NAMALWA (cell line): ENCODE results near the gene CERS4.
"Not testable (repeated sequence)": the region's sequence is repeated elsewhere in the genome, so short reads cannot be mapped to it uniquely, and the experiment has no call there.

Experiments used
- DNase-seq: peaks from one replicate; pipeline ENCODE4 v3.0.0-alpha.2; 2015; ENCODE audit warnings: low spot score

The CERS4 gene

DNA sequence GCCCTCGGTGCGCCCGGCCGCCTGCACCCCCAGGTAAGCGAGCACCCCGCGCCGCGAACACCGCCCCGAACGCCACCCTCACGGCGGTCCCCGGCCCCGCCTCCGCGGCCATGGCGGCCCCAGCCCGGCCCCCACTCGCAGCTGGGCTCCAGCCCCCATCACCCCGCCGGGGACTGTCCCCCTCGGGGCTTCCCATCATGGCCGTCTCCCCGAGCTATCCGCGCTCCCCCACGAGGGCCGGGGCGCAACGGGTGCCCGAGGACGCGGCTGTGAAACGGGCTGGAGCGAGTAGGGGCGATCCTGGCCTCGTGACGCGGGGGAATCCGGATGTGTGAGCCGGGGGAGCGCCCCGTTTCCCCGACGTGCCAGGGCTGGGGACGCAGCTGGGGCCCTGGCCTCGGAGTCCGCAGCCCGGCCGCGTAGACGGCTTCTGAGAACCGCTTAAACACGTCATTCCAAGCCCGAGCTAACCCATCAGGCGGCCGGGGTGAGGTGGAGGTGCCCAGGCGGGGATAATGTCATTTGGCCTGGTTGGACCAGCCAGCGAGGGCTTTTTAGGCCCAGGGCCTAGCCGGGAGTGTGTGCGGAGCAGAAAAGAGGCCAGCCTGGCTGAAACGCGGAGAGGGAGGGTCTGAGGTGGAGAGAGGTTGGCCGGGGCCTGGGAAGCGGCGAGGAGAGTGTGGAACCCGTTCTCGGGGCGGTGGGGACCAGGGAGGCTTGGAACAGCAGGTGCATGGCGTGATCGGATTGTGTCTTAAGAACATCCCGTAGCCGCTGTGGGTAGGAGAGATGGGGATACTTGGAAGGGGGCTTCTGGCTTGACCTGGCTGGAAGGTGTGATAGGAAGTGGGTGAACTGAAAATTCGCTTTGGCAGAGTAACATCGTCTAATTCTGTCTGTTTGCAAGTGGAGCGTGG lies 550 bp downstream of the CERS4 start:
- DNase-seq: peak; percentile 61

DNA sequence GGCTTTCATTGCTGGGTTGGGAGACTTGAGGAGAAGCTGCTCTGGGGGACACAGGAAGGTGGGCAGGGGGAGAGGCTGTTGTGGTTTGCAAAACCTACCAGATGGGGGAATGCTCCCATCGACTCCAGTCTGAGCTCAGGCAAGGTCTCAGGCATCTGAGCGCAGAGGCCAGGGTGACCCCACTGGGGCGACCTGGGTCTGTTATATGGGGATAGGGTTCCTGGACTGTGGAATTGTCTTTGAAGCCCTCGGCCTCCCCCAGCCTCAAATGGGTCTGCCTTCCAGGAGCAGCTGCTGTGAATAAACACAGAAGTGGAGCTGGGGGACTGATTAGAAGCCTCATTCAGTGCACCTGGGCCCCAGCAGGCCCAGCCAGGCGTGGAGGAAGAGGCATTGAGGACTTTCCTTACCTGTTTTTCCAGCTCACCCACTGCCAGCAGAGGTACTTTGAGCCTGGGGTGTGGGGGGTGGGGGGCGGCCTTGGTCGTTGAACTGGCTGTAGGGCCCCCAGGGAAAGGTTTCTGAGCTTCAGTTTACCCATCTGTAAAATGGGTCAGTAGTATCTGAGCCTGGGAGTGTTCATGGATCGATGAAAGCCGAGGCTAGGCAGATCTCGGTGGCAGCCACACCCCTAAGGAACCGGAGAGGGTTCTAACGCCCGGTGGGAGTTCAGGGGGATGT lies 1.4 kb downstream of the CERS4 start:
- DNase-seq: peak; percentile 63

DNA sequence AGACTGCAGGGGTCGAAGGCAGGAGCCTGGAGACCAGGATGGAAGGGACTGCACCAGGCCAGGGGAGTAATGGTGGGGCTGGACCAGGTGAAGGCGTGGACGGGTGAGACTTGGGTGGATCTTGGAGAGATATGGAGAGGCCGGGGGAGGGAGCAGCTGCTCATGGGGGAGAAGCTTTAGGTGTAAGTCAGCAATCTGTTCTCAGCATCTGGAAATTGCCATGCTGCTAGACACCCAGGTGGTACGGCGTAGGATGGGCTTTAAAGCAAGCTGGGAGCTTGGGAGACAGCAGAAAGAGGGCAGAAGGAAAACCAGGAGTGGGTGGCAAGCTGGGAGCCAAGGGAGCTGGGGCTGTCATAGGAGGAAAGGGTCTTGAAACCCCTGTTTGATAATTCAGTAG lies 3.0 kb downstream of the CERS4 start:
- no peak for DNase-seq

DNA sequence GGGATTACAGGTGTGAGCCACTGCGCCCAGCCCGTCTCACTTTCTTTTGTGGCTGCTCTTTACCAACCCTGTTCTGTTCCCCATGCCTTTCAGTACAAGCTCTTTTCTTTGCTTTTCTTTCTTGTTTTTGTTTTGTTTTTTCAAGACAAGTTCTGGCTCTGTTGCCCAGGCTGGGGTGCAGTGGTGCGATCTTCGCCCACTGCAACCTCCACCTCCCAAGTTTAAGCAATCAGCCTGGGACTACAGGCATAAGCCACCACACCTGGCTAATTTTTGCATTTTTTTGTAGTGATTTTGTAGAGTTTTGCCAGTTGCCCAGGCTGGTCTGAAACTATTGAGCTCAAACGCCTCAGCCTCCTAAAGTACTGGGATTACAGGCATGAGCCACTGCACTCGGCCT lies 3.7 kb downstream of the CERS4 start:
- DNase-seq: no peak

DNA sequence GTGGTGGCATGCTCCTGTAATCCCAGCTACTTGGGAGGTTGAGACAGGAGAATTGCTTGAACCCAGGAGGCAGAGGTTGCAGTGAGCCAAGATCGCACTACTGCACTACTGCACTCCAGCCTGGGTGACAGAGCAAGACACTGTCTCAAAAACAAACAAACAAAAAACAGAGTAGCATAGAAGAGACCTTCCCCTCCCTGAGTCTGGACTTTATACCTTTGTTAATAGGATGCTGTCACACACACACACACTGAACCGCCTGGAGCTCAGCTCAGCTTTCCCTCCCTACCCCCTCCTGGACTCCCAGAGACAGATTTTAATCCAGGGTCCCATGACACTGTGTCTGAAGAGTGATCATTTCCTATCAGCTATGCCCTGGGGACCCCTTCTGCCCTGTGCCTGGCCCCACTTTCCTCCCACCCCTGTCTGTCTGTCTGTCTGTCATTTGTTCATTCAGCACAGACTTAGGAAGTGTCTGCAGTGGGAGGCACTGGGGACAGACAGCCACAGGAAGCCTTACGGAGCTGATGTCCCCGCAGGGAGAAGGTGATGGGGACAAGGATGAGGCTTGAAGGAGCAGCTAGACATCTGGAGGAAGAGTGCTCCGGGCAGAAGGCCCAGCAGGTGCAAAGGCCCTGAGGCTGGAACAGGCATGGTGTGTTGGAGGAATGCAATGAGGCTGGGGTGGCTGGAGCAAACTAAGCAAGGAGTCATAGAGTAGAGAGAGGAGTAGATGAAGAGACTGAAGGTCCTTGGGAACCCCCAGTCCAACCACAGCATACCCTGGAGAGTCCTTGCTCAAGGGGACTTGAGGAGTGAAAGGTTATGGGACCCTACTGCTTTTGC lies 4.9 kb downstream of the CERS4 start:
- DNase-seq: no peak

DNA sequence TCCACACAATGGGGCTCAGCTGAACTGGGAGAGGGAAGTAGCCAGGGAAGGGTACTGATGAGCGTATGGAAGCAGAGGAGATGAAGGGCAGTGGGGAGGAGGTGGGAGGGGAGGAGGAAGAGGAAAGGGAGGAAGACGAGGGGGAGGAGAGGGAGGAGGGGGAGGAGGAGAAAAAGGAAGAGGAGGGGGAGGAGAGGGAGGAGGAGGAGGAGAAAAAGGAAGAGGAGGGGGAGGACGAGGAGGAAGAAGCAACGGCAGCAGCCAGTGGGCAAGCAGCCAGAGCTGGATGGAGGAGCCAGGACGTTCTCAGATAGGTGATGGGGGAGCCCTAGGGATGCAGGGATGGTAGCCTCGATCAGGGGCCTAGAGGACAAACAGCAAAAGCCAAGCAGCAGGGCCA lies 5.6 kb downstream of the CERS4 start:
- no peak for DNase-seq

DNA sequence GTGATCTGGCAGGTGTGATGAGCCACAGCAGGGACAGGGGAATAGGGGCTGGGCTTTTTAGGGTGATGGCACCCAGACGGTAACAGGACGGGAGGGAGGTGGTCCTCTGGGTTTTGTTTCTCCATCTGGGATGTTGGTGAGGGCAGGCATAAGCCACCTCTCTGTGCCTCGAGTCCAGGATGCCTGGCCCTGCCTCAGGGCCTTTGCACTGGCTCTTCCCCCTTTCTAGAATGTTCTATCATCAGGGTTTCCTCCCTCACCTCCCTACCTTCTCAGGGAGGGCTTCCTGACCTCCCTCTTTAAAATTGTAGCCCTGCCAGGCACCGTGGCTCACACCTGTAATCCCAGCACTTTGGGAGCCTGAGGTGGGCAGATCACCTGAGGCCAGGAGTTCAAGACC lies 6.6 kb downstream of the CERS4 start:
- no peak for DNase-seq

DNA sequence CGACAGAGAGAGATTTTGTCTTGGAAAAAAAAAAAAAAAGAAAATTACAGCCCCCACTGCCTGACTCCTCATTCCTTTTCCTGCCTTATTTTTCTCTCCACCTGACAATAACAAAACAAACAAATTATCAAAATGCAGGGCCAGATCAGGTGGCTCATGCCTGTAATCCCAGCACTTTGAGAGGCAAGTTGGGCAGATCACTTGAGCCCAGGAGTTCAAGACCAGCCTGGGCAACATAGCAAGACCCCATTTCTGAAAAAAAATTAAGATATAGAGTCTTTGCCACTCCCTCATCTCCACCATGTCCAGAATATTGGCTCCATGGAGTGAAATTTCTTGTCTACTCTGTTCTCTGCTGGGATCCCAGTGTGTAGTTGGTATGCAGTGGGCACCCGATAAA lies 7.2 kb downstream of the CERS4 start:
- DNase-seq: no peak

DNA sequence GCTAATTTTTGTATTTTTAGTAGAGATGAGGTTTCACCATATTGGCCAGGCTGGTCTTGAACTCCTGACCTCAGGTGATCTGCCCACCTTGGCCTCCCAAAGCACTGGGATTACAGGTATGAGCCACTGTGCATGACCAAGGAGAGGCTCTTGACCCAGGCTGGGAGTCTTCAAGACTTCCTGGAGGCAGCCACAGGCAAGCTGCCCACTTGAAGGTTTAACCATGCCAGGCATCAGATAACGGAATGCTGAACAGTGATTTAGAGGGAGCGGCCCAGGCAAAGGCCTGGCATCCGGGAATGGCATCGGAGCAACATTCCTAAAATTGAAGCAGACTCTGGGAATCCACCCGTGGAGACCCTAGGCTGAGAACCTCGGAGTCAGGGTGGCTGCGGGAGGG lies 9.0 kb downstream of the CERS4 start:
- not testable (repeated sequence) for DNase-seq

DNA sequence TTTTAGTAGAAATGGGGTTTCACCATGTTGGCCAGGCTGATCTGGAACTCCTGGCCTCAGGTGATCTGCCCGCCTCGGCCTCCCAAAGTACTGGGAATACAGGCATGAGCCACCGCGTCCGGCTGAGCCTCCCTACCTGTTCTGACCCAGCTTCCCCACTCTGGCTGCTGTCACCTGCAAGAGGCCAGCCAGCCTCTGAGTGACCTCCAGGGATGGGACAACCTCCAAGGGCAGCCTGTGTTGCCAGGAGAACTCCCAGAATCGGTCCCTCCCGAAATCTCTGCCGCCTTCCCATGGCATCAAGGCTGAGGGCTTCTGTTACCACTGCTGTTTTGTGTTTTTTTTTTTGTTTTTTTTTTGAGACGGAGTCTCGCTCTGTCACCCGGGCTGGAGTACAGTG lies 11.3 kb downstream of the CERS4 start:
- no peak for DNase-seq

DNA sequence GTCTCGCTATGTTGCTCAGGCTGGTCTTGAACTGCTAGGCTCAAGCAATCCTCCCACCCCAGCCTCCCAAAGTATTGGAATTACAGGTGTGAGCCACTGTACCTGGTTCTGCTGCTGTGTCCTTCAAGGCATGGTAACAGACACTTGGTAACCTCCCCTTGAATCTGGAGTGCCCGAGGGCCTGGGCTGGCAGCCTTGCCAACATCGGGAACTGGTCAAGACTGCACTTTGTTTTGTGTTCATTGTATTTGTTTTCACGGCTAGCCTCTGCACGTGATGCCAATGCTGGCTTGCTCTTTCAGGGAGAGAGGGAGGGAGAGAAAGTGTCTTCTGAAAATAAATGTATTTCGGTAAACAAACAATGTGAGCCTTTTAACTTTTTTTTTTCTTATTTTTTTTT lies 12.0 kb downstream of the CERS4 start:
- no peak for DNase-seq

DNA sequence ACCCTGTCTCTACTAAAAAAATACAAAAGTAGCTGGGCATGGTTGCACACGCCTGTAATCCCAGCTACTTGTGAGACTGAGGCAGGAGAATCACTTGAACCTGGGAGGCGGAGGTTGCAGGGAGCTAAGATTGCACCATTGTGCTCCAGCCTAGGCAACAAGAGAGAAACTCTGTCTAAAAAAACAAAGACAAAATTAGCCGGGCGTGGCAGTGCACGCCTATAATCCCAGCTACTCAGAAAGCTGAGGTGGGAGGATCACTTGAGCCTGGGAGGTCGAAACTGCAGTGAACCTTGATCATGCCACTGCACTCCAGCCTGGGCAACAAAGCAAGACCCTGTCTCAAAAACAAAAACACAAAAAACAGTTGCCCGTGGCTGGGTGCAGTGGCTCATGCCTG lies 14.3 kb downstream of the CERS4 start:
- not testable (repeated sequence) for DNase-seq

DNA sequence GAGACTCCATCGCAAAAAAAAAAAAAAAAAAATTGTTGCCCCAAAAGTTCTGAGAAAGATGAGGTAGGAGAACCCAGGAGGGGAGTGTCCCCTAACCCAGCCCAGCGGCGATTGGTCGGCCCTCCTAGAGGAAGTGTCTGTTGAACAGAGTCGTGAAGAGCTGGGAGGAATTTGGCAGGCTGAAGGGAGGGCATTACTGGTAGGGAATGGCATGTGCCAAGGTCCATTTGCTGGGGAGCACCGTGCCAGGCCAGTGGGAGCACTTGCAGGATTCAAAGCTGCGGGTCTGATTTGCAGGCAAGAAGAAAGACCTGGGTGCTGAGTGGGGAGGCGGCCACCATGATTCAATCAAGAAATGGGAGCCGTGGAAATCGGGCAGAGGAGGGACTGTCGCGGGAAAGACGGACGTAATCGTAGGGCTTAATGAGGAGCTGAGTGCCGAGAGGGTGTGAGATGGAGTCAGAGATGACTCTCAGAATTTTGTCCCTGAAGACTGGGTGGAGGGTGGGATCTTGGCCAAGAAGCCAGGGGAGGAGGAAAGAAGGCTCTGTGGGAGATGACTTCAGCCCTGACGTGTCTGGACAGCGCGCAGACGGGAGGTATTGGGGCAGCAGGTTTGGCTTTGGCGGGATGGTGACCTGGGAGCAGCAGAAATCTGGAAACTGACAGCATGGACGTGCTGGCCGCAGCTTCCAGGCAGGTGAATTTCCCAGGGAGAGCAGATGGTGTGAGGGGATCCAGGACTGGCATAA lies 15.4 kb downstream of the CERS4 start:
- no peak for DNase-seq

DNA sequence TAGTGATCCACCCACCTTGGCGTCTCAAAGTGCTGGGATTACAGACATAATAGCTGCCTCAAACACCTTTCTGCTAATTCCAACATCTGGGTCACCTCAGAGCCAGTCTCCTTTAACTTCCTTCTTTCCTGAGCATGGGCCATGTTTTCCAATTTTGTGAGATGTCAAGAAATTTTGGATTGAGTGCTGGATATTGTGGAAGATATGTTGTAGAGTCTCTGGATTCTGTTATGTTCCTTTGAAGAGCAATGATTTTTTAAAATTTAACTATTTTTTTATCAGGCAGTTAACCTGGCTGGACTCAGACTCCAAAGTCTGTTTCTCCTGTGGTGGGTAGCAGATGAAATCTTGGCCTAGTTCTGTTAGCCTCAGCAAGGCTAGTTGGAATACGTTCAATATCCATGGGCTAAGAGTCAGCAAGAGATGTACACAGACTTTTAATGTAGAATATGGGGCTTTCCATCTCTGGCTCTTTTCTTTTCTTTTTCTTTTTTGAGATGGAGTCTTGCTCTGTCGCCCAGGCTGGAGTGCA lies 22.0 kb downstream of the CERS4 start:
- no peak for DNase-seq

DNA sequence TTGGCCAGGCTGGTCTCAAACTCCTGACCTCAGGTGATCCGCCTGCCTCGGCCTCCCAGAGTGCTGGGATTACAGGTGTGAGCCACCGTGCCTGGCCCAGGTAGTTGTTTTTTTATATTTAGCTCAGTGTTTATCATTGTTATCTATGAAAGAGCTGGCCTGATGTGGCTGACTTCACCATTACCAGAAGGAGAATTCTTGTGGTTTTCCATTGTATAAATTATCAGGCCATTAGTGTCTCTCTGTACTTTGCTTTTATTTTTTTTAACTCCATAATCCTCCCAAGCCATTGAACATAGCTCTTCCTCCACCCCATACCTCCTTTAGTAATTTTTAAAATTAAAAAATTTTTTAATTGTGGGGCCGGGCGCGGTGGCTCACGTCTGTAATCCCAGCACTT lies 24.2 kb downstream of the CERS4 start:
- DNase-seq: no peak

DNA sequence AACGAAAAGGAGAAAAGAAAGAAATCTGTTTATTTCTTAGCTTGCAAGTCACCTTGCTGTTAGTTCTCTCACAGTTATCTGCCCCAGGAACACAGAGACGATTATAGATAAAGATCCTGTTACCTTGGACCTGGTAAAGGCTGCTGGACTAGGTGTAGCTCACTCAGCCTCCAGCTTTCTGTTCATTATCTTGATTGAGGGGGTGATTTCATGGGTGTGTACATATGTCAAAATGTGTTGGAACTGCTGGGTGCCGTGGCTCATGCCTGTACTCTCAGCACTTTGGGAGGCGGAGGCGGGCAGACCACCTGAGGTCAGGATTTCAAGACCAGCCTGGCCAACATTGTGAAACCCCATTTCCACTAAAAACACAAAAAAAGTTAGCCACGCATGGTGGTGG lies 27.9 kb downstream of the CERS4 start:
- no peak for DNase-seq

DNA sequence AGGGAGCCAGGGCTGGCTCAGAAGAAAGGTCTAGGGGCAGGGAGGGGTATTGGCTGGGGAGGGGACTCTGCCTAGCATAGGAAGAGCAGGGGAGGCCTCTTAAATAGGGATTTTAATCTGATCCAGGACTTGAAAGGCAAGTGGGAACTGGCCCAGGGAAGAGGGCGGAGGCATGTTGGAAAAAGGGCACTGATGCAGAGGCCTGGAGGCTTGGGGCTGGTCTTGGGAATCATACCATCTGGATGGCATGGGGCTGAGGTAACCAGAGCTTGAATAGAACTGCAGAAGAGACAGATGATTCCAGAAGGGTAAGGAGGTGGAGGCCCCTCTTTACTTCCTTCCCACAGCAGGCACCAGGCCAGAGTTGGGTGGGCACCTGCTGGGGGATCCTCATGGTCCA lies 29.1 kb downstream of the CERS4 start:
- no peak for DNase-seq

DNA sequence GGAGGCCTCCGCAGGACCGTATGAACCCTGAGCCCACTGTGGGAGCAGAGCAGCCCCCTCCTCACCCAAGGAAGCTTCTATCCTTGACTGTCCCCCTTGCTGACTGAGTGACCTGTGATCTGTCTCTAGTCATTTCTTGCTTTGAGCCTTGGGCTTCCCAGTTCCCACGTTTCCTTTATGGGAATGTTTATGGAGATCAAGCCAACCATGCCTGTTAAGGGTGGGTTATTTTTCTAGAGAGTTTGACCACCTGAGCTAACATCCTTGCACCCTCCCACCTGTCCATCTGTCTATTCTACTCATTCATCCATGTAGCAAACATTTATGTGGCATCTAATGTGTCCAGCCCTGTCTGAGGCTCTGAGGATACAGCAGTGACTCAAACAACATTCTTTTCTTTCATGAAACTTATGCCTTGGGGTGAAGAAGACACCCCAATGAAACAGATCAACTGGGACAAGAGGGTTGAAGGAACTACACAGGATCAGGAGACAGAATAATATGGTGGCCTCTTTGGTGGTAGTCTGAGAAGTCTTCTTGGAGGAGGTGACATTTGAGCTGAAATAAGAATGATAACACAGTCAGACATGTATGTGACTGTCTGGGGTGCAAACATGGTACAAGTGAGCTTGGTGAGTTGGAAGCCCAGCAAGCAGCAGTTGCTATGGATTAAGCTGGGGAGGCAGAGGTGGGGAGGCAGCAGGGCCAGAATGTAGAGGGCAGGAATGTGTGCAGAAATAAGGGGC lies 30.5 kb downstream of the CERS4 start:
- no peak for DNase-seq

DNA sequence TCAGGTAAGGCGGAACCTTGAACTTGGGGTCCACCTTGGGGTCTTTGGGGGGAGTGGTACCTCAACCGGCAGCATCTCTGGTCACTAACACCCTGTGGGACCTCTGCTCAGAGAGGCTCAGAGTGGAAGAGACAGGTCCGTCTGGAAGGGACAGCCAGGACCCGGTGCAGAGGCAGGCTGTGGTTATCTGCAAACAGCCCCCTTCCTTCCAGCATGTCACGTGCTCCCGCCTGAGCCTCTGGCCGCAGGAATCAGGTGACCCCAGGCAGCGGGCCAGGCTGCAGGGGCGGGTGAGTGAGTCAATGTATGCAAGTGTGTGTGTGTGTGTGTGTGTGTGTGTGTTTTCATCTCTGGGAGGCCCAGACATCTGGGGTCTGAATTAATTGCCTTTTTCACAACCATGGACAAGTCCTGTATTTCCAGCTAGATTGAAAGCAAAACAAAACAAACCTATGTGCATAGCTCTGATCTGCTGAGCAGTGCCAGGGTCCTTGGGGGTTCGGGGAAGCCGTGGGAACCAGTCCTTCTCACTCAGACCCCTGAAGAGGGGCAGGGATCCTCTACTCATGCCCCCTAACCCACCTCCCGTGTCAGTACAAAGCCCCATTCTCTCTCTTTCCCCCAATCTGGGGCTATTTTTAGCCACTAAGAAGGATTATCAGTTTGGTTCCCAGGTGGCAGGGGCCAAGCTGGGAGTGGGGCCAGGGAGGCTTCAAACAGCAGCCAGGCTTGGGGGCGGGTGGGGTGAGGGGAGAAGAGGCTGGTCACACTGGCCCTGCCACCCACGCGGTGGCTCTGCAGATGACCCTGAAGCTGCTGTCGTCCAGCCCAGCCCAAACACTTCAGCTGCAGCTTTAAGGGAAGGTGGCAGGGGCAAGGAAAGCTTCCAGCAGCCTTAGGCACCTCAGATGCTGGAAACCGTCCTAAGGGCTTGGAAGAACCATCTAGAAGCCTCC lies 31.4 kb downstream of the CERS4 start:
- no peak for DNase-seq

DNA sequence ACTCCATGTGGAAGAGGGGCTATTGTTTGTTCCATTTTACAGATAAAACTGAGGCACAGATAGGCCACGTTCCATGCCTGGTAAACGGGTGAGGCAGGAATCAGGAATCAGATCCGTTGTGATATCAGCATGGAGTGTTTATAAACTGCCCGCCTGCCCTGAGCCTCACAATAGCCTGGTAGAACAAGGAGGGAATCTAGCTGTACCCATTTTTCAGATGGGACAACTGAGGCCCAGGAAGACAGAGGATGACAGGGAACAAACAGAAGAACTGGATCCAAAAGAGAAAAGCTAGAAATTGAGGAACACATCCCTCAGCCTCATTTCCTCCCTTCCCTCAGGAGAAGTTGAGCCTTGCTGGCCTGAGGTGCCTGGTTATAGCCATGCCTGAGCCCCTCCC lies 32.5 kb downstream of the CERS4 start:
- no peak for DNase-seq
